Mucosa of rectum (tissue), 2 donors: Measurements from ENCODE around the gene BCL2A1.
"Not testable (repeated sequence)": the region's sequence is repeated elsewhere in the genome, so short reads cannot be mapped to it uniquely, and the experiment has no call there.

Source experiments
- H3K27ac ChIP-seq, 2 donors: one replicate each; pipeline ENCODE4 v1.7.0; 2013; ENCODE audit warnings: inconsistent platforms in 2 of 2, low read depth in 2 of 2, low read length in 2 of 2
- H3K27me3 ChIP-seq, 2 donors: one replicate each; pipeline ENCODE4 v1.7.0; 2013; ENCODE audit warnings: low read length in 2 of 2; ENCODE audit not compliant: control insufficient read depth in 2 of 2, insufficient read depth in 2 of 2
- H3K36me3 ChIP-seq, 2 donors: one replicate each; pipeline ENCODE4 v1.7.0; 2013; ENCODE audit warnings: low read length in 2 of 2; ENCODE audit not compliant: control insufficient read depth in 2 of 2, insufficient read depth in 2 of 2
- H3K4me1 ChIP-seq, 2 donors: one replicate each; pipeline ENCODE4 v1.7.0; 2013; ENCODE audit warnings: low read length in 2 of 2, mild to moderate bottlenecking in 1 of 2; ENCODE audit not compliant: control insufficient read depth in 2 of 2, insufficient read depth in 2 of 2
- H3K4me3 ChIP-seq, 2 donors: one replicate each; pipeline ENCODE4 v1.7.0; 2013; ENCODE audit warnings: low read length in 2 of 2
- H3K9ac ChIP-seq, 2 donors: one replicate each; pipeline ENCODE4 v1.7.0; 2013; ENCODE audit warnings: low read length in 2 of 2, low read depth in 1 of 2, mild to moderate bottlenecking in 1 of 2
- H3K9me3 ChIP-seq, 2 donors: one replicate each; pipeline ENCODE4 v1.7.0; 2013; ENCODE audit warnings: low read length in 2 of 2; ENCODE audit not compliant: control insufficient read depth in 2 of 2
- donor health status: healthy.
- donor health status: Normal muscosa, but diverticular disease.

BCL2A1 gene

GRCh38 chr15:79970624-79971434 is at the start of gene BCL2A1:
TSS of gene BCL2A1 (minus strand) at chr15:79971196. CDS start at chr15:79971119, 77 bp downstream.
- Histone ChIP-seq H3K4me3 (peak within 1 kb of the TSS; percentile 35 to 62), H3K9me3 (no peaks in the 10 kb centered on the region), H3K27me3 (no peaks in the 10 kb centered on the region), H3K36me3 (no peaks in the 10 kb centered on the region), H3K27ac (peak within 1 kb of the TSS in 1 of 2 donors; percentile 69), H3K9ac (peak within 1 kb of the TSS in 1 of 2 donors; percentile 28), H3K4me1 (peaks cover 0 to 2% of the 10 kb centered on the region in 2 donors)

GRCh38 chr15:80020731-80021130 is 49.7 kb upstream of the BCL2A1 start:
- H3K4me3 ChIP-seq, result no peak overlapping the region
- H3K27ac ChIP-seq, result no peak overlapping the region
- H3K36me3 ChIP-seq, result no peaks in the 10 kb centered on the region
- no peaks in the 10 kb centered on the region for H3K4me1 ChIP-seq
- H3K9me3 ChIP-seq, result no peaks in the 10 kb centered on the region
- H3K27me3 ChIP-seq, result no peaks in the 10 kb centered on the region
- H3K9ac ChIP-seq, result no peak overlapping the region

GRCh38 chr15:80020149-80020548 is 49.2 kb upstream of the BCL2A1 start:
- not testable (repeated sequence) for H3K9ac ChIP-seq, H3K4me3 ChIP-seq, H3K27me3 ChIP-seq, H3K27ac ChIP-seq, H3K36me3 ChIP-seq, H3K4me1 ChIP-seq, H3K9me3 ChIP-seq

- Histone ChIP-seq H3K4me3 (no peak overlapping the region), H3K36me3 (no peaks in the 10 kb centered on the region), H3K27ac (no peak overlapping the region), H3K27me3 (no peaks in the 10 kb centered on the region), H3K4me1 (no peaks in the 10 kb centered on the region), H3K9ac (no peak overlapping the region), H3K9me3 (no peaks in the 10 kb centered on the region)
Measured at GRCh38 chr15:80019168-80019745, 48.3 kb upstream of the BCL2A1 start.

- not testable (repeated sequence) for H3K36me3 ChIP-seq, H3K4me3 ChIP-seq, H3K27ac ChIP-seq, H3K9ac ChIP-seq, H3K27me3 ChIP-seq, H3K9me3 ChIP-seq, H3K4me1 ChIP-seq
Measured at GRCh38 chr15:80017139-80017538, 46.1 kb upstream of the BCL2A1 start.

GRCh38 chr15:80016506-80016905 is 45.5 kb upstream of the BCL2A1 start:
- H3K27ac ChIP-seq, H3K9ac ChIP-seq: not testable (repeated sequence)

GRCh38 chr15:80015156-80015555 is 44.2 kb upstream of the BCL2A1 start:
- Histone ChIP-seq H3K4me1 (no peaks in the 10 kb centered on the region), H3K9ac (no peak overlapping the region), H3K4me3 (no peak overlapping the region), H3K27ac (no peak overlapping the region), H3K36me3 (no peaks in the 10 kb centered on the region), H3K27me3 (no peaks in the 10 kb centered on the region), H3K9me3 (no peaks in the 10 kb centered on the region)

More at GRCh38 chr15:80016506-80016905, 45.5 kb upstream of the BCL2A1 start:
- not testable (repeated sequence) for H3K27me3 ChIP-seq, H3K4me1 ChIP-seq, H3K4me3 ChIP-seq, H3K36me3 ChIP-seq, H3K9me3 ChIP-seq

- not testable (repeated sequence) for H3K9me3 ChIP-seq, H3K27ac ChIP-seq, H3K9ac ChIP-seq, H3K36me3 ChIP-seq, H3K27me3 ChIP-seq, H3K4me1 ChIP-seq, H3K4me3 ChIP-seq
Measured at GRCh38 chr15:80014186-80014585, 43.2 kb upstream of the BCL2A1 start.

- H3K9ac ChIP-seq, result no peak overlapping the region
- no peaks in the 10 kb centered on the region for H3K27me3 ChIP-seq
- H3K9me3 ChIP-seq, result no peaks in the 10 kb centered on the region
- no peak overlapping the region for H3K27ac ChIP-seq
- no peak overlapping the region for H3K4me3 ChIP-seq
- H3K36me3 ChIP-seq, result no peaks in the 10 kb centered on the region
- H3K4me1 ChIP-seq, result no peaks in the 10 kb centered on the region
Measured at GRCh38 chr15:80012060-80012726, 41.2 kb upstream of the BCL2A1 start.

- Histone ChIP-seq H3K4me3 (no peak overlapping the region), H3K36me3 (no peaks in the 10 kb centered on the region), H3K9me3 (no peaks in the 10 kb centered on the region), H3K27me3 (no peaks in the 10 kb centered on the region), H3K9ac (no peak overlapping the region), H3K27ac (no peak overlapping the region), H3K4me1 (no peaks in the 10 kb centered on the region)
Measured at GRCh38 chr15:80011596-80011995, 40.6 kb upstream of the BCL2A1 start.
